ENCODE results near the gene ARHGEF1.

DNA sequence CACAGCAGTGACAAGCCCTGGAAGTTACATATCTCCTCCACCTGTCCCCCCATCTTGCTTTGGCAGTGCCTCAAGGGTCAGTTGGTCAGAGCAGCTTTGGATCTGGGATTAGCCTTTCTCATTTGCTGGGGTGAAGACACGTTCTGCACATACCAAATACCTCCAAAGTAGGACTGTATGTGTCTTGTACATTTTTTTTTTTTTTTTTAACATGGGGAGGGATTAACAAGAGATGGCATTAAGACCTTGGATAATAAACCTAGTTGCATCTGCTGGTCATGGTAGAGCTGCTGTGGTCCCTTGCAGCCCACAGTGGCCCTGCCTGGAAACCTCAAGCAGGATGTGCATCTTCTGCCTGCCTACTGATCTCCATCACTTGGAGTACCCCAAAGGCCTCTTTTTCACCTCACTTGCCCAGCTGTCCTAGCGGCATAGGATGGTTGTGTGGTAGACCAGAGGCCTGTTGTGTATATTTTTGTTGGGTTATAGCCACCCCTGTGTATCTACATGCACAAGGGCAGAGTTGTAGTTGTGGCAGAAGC lies 20.5 kb upstream of the ARHGEF1 start:
- TF ChIP-seq, protein P1, sequence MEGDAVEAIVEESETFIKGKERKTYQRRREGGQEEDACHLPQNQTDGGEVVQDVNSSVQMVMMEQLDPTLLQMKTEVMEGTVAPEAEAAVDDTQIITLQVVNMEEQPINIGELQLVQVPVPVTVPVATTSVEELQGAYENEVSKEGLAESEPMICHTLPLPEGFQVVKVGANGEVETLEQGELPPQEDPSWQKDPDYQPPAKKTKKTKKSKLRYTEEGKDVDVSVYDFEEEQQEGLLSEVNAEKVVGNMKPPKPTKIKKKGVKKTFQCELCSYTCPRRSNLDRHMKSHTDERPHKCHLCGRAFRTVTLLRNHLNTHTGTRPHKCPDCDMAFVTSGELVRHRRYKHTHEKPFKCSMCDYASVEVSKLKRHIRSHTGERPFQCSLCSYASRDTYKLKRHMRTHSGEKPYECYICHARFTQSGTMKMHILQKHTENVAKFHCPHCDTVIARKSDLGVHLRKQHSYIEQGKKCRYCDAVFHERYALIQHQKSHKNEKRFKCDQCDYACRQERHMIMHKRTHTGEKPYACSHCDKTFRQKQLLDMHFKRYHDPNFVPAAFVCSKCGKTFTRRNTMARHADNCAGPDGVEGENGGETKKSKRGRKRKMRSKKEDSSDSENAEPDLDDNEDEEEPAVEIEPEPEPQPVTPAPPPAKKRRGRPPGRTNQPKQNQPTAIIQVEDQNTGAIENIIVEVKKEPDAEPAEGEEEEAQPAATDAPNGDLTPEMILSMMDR (IDR thresholded peaks at IDR 0.05), result no peak
- TF ChIP-seq ZFX (IDR thresholded peaks at IDR 0.05; ENCODE audit: borderline replicate concordance), result no peak
